BJ (cell line): ENCODE results near the gene NRP2. TPM values are rescaled to one million over a fixed set of nuclear protein-coding genes. Genes with fewer than 3 reads are reported as not detected.

Experiments
- CTCF ChIA-PET: fragments of 350-600 bp; formaldehyde crosslinking; extraction: SDS; loops from one replicate; lab custom pipeline; 2021; ENCODE audit warnings: antibody characterized with exemption, inconsistent platforms; lab: Yijun Ruan, JAX
- POLR2A ChIA-PET: fragments of 300-600 bp; sonication (Branson Sonifier 250); formaldehyde crosslinking; extraction: SDS; loops from one replicate; lab custom pipeline; 2021; ENCODE audit warnings: antibody characterized with exemption; lab: Charles Lee
- DNase-seq: peaks from one replicate; pipeline ENCODE4 v3.0.0-alpha.2; 2011; ENCODE audit warnings: low read depth
- H3K27me3 ChIP-seq: 2 replicates; pipeline ENCODE4 v1.6.0; 2011; ENCODE audit warnings: low read length; ENCODE audit not compliant: control insufficient read depth, insufficient read depth
- H3K36me3 ChIP-seq: 2 replicates; pipeline ENCODE4 v1.5.1; 2011; ENCODE audit warnings: low read length; ENCODE audit not compliant: control insufficient read depth, insufficient read depth
- H3K4me3 ChIP-seq: 2 replicates; pipeline ENCODE4 v1.5.1; 2011; ENCODE audit warnings: low read depth, mild to moderate bottlenecking, control low read depth, low read length
- polyA plus RNA-seq: library from polyadenylated mRNA; depleted of rRNA; stranded (reverse); fragments of >200 nt; gene quantifications from 2 replicates; pipeline ENCODE4 v1.2.3, GENCODE V29; 2011
- TF ChIP-seq, protein P1 (sequence below): IDR thresholded peaks from 2 replicates; pipeline ENCODE4 v1.5.1; 2011; ENCODE audit warnings: low read depth, mild to moderate bottlenecking, control low read depth, inconsistent platforms, low read length, moderate library complexity; ENCODE audit not compliant: insufficient read depth

Gene NRP2
- polyA plus RNA-seq, 1 experiment: 19.7 TPM

DNA sequence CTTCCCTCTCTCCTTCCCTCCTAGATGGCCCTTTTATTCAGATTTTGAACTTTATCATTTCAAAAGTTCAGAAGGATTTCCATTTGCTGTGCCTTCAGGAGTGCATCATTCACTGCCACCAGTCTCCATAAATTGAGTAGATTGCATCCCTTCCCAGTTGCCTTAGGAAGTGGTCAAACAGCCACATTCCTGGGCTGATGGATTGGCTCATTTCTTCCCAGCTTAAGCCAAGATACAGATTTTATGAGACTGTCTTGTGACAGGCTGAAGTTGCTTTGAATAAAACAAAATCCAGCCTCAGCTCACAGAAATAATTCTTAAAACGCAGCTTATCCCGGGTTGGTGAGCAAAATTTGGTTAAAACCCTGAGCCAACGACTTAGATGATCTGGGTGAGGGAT, 9.8 kb downstream of the NRP2 start:
- TF ChIP-seq, protein P1, sequence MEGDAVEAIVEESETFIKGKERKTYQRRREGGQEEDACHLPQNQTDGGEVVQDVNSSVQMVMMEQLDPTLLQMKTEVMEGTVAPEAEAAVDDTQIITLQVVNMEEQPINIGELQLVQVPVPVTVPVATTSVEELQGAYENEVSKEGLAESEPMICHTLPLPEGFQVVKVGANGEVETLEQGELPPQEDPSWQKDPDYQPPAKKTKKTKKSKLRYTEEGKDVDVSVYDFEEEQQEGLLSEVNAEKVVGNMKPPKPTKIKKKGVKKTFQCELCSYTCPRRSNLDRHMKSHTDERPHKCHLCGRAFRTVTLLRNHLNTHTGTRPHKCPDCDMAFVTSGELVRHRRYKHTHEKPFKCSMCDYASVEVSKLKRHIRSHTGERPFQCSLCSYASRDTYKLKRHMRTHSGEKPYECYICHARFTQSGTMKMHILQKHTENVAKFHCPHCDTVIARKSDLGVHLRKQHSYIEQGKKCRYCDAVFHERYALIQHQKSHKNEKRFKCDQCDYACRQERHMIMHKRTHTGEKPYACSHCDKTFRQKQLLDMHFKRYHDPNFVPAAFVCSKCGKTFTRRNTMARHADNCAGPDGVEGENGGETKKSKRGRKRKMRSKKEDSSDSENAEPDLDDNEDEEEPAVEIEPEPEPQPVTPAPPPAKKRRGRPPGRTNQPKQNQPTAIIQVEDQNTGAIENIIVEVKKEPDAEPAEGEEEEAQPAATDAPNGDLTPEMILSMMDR: no peak
- CTCF ChIA-PET: interaction anchor here (0.7 to 1.9 kb wide), 2 partner anchors 10 to 179 kb away, joined by 3 to 5 read pairs; partner anchors contain the start of gene NRP2
- no peaks in the 10 kb centered on the region for H3K36me3 ChIP-seq
- POLR2A ChIA-PET: interaction anchor here (0.6 kb wide), 1 partner anchor 244 kb away, joined by 3 read pairs; no protein-coding TSS in a partner anchor
- no peak overlapping the region for H3K4me3 ChIP-seq
- no peaks in the 10 kb centered on the region for H3K27me3 ChIP-seq
- no peak for DNase-seq

DNA sequence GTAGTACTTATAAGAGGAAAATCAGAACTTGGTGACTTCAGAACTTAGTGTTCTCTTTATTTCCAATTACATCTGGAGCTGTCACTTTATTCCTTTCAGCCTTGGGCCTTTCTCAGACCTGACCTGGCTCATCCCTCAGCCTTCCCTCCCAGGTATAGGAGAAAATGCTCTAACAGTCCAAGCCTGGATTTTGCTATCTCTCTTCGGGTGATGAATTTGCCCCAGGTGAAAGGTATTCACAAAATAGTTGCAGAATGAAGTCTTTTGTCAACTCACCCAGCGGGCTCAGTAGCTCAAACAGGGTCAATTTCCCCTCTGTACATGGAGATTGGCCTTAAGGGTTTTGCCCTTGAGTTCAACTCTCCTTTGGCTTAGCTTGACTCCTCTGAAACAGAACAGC, 12.0 kb downstream of the NRP2 start:
- DNase-seq: no peak
- CTCF ChIA-PET: interaction anchor here (1.3 kb wide), 1 partner anchor 18 kb away, joined by 5 read pairs; no protein-coding TSS in a partner anchor

DNA sequence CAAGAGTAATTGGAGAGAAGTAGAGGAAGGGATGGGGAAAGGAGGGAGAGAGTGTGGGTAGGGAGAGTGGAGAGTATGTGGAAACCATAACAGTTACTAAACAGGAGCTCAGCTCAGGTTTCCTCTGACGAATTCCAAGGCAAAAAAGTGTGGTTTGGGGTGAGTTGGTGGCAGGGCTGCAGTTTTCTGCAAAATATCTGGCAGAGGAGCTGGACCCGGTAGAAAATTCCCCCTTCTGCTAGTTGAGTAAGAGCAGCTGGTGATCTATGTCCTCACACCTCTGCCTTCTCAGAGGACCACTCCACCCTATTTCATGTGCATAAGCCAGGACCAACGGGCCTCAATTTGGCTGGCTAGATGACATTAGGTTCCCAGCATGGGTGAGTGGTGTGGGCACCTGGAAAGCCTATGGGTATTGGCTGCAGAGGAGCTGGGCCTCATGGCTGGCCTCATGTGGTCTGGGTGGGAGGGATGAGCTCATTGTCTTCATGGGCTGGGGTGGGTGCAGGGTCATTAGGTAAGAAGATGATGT, 13.2 kb downstream of the NRP2 start:
- POLR2A ChIA-PET: no interaction called here
- TF ChIP-seq, protein P1: no peak
- Histone ChIP-seq H3K27me3 (no peaks in the 10 kb centered on the region), H3K4me3 (no peak overlapping the region), H3K36me3 (no peaks in the 10 kb centered on the region)
- CTCF ChIA-PET: interaction anchor here (1.0 to 1.7 kb wide), 3 partner anchors 9 to 231 kb away, joined by 3 to 5 read pairs (median 5); no protein-coding TSS in a partner anchor
- DNase-seq: no peak

More for the DNA sequence above, 12.0 kb downstream of the NRP2 start:
- H3K36me3 ChIP-seq: no peaks in the 10 kb centered on the region
- TF ChIP-seq, protein P1: no peak
- no peaks in the 10 kb centered on the region for H3K27me3 ChIP-seq
- H3K4me3 ChIP-seq: no peak overlapping the region
- POLR2A ChIA-PET: no interaction called here

DNA sequence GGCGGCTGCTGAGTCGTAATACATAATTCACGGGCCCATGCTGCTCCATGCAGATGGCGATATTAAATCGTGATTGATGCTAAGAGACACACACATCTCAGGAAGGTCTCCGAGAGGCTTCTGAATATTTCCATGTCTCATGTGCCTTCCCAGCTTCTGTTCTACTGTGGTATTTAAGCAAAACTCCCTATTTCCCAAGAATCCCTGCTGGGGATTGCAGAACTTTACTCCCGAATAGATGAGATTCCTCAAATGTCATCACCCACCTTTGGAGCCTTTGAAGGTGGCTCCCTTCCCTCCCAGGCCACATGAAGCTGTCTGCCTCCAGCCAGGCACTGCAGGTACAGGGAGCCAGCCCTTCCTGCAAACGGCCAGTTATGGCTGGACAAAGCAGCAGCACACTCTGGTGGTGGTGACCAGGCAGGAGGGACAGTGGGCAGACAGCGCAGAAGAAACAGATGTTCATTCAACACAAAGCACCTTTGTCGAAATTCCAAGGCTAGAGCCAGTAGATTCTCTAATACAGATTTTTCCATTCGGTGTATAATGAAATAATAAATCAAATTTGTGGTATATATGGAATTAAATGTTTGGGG, 14.1 kb downstream of the NRP2 start:
- ChIA-PET CTCF (interaction anchor here (1.0 to 1.7 kb wide), 3 partner anchors 8 to 230 kb away, joined by 3 to 5 read pairs (median 5); no protein-coding TSS in a partner anchor), POLR2A (no interaction called here)
- no peak for DNase-seq
- H3K4me3 ChIP-seq: no peak overlapping the region
- H3K27me3 ChIP-seq: no peaks in the 10 kb centered on the region
- TF ChIP-seq, protein P1: peak; percentile 33; the same call in 1 of the 2 replicates
- no peaks in the 10 kb centered on the region for H3K36me3 ChIP-seq

DNA sequence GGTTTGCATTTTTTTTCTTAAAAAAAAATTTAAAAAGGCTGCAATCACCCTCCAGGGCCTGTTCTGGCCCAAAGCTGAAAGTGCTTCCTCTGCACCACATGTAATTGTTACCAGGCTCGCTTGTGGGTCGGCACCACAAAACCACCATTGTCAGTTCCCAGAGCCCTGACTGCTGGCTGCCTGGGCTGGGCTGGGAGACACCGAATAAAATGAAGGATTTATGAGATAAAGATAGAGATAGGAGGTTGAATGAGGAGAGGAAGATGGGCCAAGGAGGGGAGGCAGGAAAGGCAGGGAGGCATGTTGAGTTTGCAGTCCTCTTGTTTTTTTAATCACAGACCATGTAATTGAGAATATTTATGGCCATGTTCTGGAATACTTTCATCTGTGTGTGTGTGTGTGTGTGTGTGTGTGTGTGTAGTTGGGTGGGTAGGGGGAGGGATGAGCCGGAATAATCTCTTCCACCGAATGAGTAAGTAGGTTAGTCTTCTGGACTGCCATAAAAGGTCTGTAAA, 14.7 kb downstream of the NRP2 start:
- TF ChIP-seq, protein P1: no peak
- no peak for DNase-seq
- CTCF ChIA-PET: no interaction called here
- POLR2A ChIA-PET: no interaction called here
- no peak overlapping the region for H3K4me3 ChIP-seq
- H3K27me3 ChIP-seq: no peaks in the 10 kb centered on the region
- no peaks in the 10 kb centered on the region for H3K36me3 ChIP-seq
